Activated CD4-positive, alpha-beta T cell treated with anti-CD3 and anti-CD28 coated beads for 36 hours (primary cell): Measurements from ENCODE around the gene INTS6. TPM values are rescaled to one million over a fixed set of nuclear protein-coding genes. Genes with fewer than 3 reads are reported as not detected.

Experiments used
- ATAC-seq: fragments of 200-7000 bp; cut with Tn5 transposase; one replicate; pipeline ENCODE4 v1.10.0; 2021; ENCODE audit warnings: mild to moderate bottlenecking, moderate library complexity
- CTCF ChIA-PET: fragments of 350-600 bp; sonication (Branson Sonifier 250); formaldehyde crosslinking; loops from one replicate; lab custom pipeline; 2021; ENCODE audit warnings: antibody characterized with exemption; lab: Charles Lee
- POLR2A ChIA-PET: fragments of 350-600 bp; sonication (Branson Sonifier 250); formaldehyde crosslinking; loops from one replicate; lab custom pipeline; 2021; ENCODE audit warnings: antibody characterized with exemption, inconsistent platforms; lab: Charles Lee
- DNase-seq: peaks from one replicate; pipeline ENCODE4 v3.0.0-alpha.2; 2020
- H3K27ac Mint-ChIP-seq: one replicate; pipeline ENCODE4 v1.8.0; 2021; ENCODE audit warnings: mixed read lengths
- H3K27me3 Mint-ChIP-seq: one replicate; pipeline ENCODE4 v1.8.0; 2021; ENCODE audit warnings: mixed read lengths
- H3K36me3 Mint-ChIP-seq: one replicate; pipeline ENCODE4 v1.8.0; 2021; ENCODE audit warnings: low read depth, mixed read lengths
- H3K4me1 Mint-ChIP-seq: one replicate; pipeline ENCODE4 v1.8.0; 2021; ENCODE audit warnings: mixed read lengths
- H3K4me3 Mint-ChIP-seq: one replicate; pipeline ENCODE4 v1.8.0; 2021; ENCODE audit warnings: mild to moderate bottlenecking, moderate library complexity, mixed read lengths
- H3K9me3 Mint-ChIP-seq: one replicate; pipeline ENCODE4 v1.8.0; 2021; ENCODE audit warnings: low read depth, mixed read lengths
- intact Hi-C, 2 experiments: fragments of 100-400 bp; cut with DNase I in 1 of 2; cut with micrococcal nuclease in 1 of 2; formaldehyde crosslinking; loops; one replicate each; pipeline versions ENCODE4 v1.14.2 to v1.15.1; 2022 to 2024; cut with DNase I, micrococcal nuclease
- total RNA-seq, 2 experiments: library from RNA; stranded (reverse); gene quantifications; one replicate each; pipeline ENCODE4 v1.2.3, GENCODE V29; 2021

Gene INTS6
- total RNA-seq, 2 experiments from 2014 or later = 47.9 to 50.3 TPM

DNA sequence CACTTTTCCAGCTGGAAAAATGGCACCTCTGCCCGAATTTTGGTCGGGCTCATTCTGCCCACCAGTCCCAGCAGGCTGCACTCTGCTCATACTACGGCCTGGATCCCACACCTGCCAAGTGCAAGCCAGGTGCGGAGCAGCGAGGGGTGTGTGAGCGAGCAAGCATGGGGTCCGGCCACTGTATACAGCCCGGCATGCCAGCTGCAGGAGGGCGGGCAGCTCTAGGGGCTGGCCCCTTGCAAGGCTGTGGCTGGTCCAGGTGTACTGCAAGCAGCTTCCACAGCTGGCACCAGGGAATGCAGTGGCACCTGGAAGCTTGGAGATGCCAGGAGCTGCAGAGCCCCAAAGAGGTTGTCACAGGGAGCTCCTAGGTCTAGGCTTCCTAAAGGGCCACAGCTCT is 2.7 kb upstream of the INTS6 start:
- Mint-ChIP-seq H3K9me3 (peaks cover 2% of the 10 kb centered on the region), H3K36me3 (peaks cover 43% of the 10 kb centered on the region), H3K4me3 (no peak overlapping the region), H3K4me1 (peaks cover 19% of the 10 kb centered on the region), H3K27me3 (no peaks in the 10 kb centered on the region), H3K27ac (no peak overlapping the region)
- intact Hi-C loops = loop anchor here in 1 of 2 experiments (10.0 kb wide), 1 partner anchor 309 kb away; no protein-coding TSS in a partner anchor
- ATAC-seq = no peak
- DNase-seq = no peak
- ChIA-PET CTCF (interaction anchor here (0.7 to 1.9 kb wide), 2 partner anchors 35 to 342 kb away, joined by 3 to 15 read pairs; no protein-coding TSS in a partner anchor), POLR2A (interaction anchor here (3.2 to 3.9 kb wide), 2 partner anchors 130 to 309 kb away, joined by 15 to 46 read pairs; no protein-coding TSS in a partner anchor)

GRCh38 chr13:51453959-51454703 is 1.3 kb upstream of the INTS6 start:
- ATAC-seq (no peak), DNase-seq (peak; percentile 64)
- H3K9me3 Mint-ChIP-seq = peaks cover 2% of the 10 kb centered on the region
- H3K27me3 Mint-ChIP-seq = no peaks in the 10 kb centered on the region
- peaks cover 30% of the 10 kb centered on the region for H3K4me1 Mint-ChIP-seq
- intact Hi-C loops = loop anchor here (1.0 to 10.0 kb wide), 16 partner anchors 48 to 1762 kb away; partner anchors contain the start of genes WDFY2 (in 2 of the 2), ALG11 (in 1 of the 2), CKAP2 (in 1 of the 2) and EBPL (in 1 of the 2)
- H3K4me3 Mint-ChIP-seq = peak overlapping the region; percentile 84
- POLR2A ChIA-PET = interaction anchor here (0.6 to 3.9 kb wide), 14 partner anchors 9 to 371 kb away, joined by 3 to 46 read pairs (median 4); no protein-coding TSS in a partner anchor
- CTCF ChIA-PET = interaction anchor here (0.5 to 1.9 kb wide), 19 partner anchors 10 to 996 kb away, joined by 3 to 15 read pairs (median 3); partner anchors contain the start of gene VPS36
- H3K27ac Mint-ChIP-seq = peak overlapping the region; percentile 97
- peaks cover 53% of the 10 kb centered on the region for H3K36me3 Mint-ChIP-seq

GRCh38 chr13:51453207-51453958 is 547 bp upstream of the INTS6 start:
- ChIA-PET CTCF (interaction anchor here (0.5 to 1.9 kb wide), 17 partner anchors 10 to 997 kb away, joined by 3 to 15 read pairs (median 3); partner anchors contain the start of gene VPS36), POLR2A (interaction anchor here (0.5 to 3.9 kb wide), 29 partner anchors 10 to 516 kb away, joined by 3 to 46 read pairs (median 4); no protein-coding TSS in a partner anchor)
- Mint-ChIP-seq H3K9me3 (peaks cover 2% of the 10 kb centered on the region), H3K4me1 (peaks cover 33% of the 10 kb centered on the region), H3K27ac (peak overlapping the region; percentile 97), H3K36me3 (peaks cover 53% of the 10 kb centered on the region), H3K27me3 (no peaks in the 10 kb centered on the region), H3K4me3 (peak overlapping the region; percentile 84)
- ATAC-seq = peak; percentile 43
- DNase-seq = peak; percentile 88
- intact Hi-C loops = loop anchor here (1.0 to 10.0 kb wide), 15 partner anchors 131 to 1761 kb away; partner anchors contain the start of genes WDFY2 (in 2 of the 2), ALG11 (in 1 of the 2), CKAP2 (in 1 of the 2) and EBPL (in 1 of the 2)

DNA sequence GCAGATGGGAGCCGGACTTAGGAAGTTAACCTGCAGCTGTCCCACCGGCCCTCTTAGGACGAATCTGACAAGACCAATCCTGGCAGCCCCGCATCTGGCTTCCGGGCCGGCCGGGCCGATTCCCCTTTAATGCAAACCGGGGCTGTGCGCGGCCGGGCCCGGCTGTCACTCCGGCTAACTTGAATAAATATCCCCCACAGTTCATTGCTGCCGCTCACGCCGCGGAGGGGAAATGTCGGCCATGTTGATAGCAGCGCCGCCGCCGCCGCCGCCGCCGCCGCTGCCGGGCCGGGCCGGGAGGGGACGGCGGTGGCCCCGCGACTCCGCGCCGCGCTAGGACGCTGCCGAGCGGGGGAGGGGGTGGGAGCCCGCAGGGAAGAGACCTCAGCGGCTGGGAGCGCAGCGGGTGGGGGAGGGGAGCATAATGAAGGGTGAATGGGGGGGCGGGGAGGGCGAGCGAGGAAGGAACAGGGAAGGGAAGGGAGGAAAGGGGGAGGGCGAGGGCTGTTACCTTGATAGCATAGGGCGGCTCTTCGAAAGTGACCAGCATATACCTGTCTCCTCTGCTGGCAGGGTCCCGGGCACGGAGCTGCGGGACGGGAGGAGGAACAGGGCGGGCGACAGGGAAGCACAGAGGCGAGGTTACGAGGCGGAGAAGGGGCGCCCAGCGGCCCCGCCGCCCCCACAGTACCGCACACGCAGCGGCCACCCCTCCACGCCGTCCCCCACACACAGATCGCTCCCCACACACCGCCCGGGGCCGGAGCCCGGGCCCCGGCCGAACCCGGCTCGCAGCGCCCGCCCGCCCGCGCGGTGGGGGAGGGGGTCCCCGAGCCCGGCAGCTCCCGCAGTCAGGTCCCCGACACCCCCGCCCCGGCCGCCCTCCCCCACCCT is 1.1 kb downstream of the INTS6 start:
- DNase-seq (peak; percentile 87), ATAC-seq (peak; percentile 16)
- Mint-ChIP-seq H3K4me1 (peaks cover 34% of the 10 kb centered on the region), H3K27ac (peak overlapping the region; percentile 97), H3K27me3 (no peaks in the 10 kb centered on the region), H3K36me3 (peaks cover 52% of the 10 kb centered on the region), H3K9me3 (peaks cover 2% of the 10 kb centered on the region), H3K4me3 (peak overlapping the region; percentile 84)
- intact Hi-C loops = loop anchor here (2.0 to 10.0 kb wide), 12 partner anchors 17 to 1759 kb away; partner anchors contain the start of genes ALG11 (in 1 of the 2), EBPL (in 1 of the 2), KPNA3 (in 1 of the 2) and NEK5 (in 1 of the 2)
- POLR2A ChIA-PET = interaction anchor here (0.7 to 3.9 kb wide), 5 partner anchors 17 to 370 kb away, joined by 3 to 46 read pairs (median 4); no protein-coding TSS in a partner anchor
- CTCF ChIA-PET = interaction anchor here (1.4 kb wide), 1 partner anchor 345 kb away, joined by 5 read pairs; no protein-coding TSS in a partner anchor

GRCh38 chr13:51451134-51451466 is 1.7 kb downstream of the INTS6 start:
- DNase-seq (no peak), ATAC-seq (no peak)
- Mint-ChIP-seq H3K9me3 (peaks cover 2% of the 10 kb centered on the region), H3K27me3 (no peaks in the 10 kb centered on the region), H3K4me3 (peak overlapping the region; percentile 84), H3K27ac (peak overlapping the region; percentile 97), H3K4me1 (peaks cover 35% of the 10 kb centered on the region), H3K36me3 (peaks cover 54% of the 10 kb centered on the region)
- intact Hi-C loops = loop anchor here (2.0 to 10.0 kb wide), 9 partner anchors 16 to 1759 kb away; partner anchors contain the start of genes EBPL (in 1 of the 2) and NEK5 (in 1 of the 2)
- ChIA-PET POLR2A (interaction anchor here (0.6 to 1.0 kb wide), 6 partner anchors 16 to 489 kb away, joined by 3 to 7 read pairs (median 4); no protein-coding TSS in a partner anchor), CTCF (interaction anchor here (1.4 kb wide), 1 partner anchor 346 kb away, joined by 5 read pairs; no protein-coding TSS in a partner anchor)

DNA sequence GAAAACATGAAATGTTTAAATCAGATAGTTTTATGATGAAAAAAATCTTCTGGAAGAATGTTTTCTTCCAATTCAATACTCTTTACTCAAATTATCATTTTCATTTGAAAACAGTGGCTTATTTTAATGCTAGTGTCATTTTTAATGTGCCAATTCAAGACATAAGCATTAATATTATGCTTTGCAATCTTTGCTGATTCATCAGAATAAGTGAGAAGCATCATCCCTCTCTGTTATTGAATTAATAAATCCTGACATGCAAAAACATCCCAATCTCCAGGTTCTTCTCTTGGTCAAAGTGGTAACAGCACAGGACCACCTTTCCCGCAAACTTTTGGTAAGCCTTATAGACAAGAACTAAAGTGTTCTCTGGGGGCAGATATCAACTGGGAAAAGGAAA is 3.8 kb downstream of the INTS6 start:
- DNase-seq = no peak
- Mint-ChIP-seq H3K9me3 (no peaks in the 10 kb centered on the region), H3K4me1 (peaks cover 22% of the 10 kb centered on the region), H3K36me3 (peaks cover 39% of the 10 kb centered on the region), H3K27me3 (no peaks in the 10 kb centered on the region), H3K27ac (peak overlapping the region; percentile 77), H3K4me3 (no peak overlapping the region)
- intact Hi-C loops = loop anchor here in 1 of 2 experiments (1.0 kb wide), 1 partner anchor 12 kb away; no protein-coding TSS in a partner anchor
- ChIA-PET CTCF (interaction anchor here (1.4 kb wide), 1 partner anchor 366 kb away, joined by 4 read pairs; no protein-coding TSS in a partner anchor), POLR2A (no interaction called here)
- no peak for ATAC-seq

DNA sequence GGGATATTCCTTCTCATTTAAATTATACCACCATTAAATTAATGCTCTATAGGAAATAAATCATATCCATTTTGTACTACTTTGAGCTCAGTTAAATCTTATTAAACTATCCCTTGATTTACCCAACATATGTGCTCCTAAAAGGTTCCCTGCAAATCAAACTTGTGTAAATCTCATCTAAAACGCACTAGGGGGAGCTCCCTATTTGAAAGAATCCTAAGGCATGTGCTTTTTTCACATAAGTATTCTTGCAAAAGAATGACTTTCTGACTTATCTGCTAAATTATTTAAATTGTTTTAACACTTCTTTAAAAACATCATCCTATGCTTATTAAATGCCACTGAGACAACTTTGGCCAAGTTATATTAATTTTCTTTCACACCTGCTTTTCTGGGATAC is 7.9 kb downstream of the INTS6 start:
- CTCF ChIA-PET = interaction anchor here (0.7 to 2.3 kb wide), 5 partner anchors 10 to 387 kb away, joined by 3 to 10 read pairs (median 5); no protein-coding TSS in a partner anchor
- POLR2A ChIA-PET = no interaction called here
- no peak for ATAC-seq

DNA sequence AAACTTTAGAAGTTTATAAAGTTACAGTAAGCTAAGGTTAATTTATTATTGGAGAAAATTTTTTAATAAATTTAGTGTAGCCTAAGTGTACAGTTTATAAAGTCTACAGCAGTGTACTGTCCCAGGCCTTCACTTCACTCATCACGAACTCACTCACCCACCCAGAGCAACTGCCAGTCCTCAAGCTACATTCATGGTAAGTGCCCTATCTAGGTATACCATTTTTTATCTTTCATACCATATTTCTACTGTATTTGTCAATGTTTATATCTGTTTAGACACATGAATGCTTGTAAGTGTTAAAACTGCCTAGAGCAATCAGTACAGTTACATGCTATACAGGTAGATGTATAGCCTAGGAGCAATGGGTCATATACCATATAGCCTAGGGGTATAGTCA is 12.5 kb downstream of the INTS6 start:
- no peak overlapping the region for H3K4me3 Mint-ChIP-seq
- ChIA-PET CTCF (interaction anchor here (0.7 to 2.3 kb wide), 7 partner anchors 10 to 375 kb away, joined by 3 to 7 read pairs (median 3); no protein-coding TSS in a partner anchor), POLR2A (interaction anchor here (0.7 kb wide), 1 partner anchor 363 kb away, joined by 8 read pairs; no protein-coding TSS in a partner anchor)
- intact Hi-C loops = no loop called here
- H3K9me3 Mint-ChIP-seq = no peaks in the 10 kb centered on the region
- no peaks in the 10 kb centered on the region for H3K27me3 Mint-ChIP-seq
- H3K36me3 Mint-ChIP-seq = peaks cover 6% of the 10 kb centered on the region
- no peak for DNase-seq
- peaks cover 5% of the 10 kb centered on the region for H3K4me1 Mint-ChIP-seq
- H3K27ac Mint-ChIP-seq = no peak overlapping the region
- no peak for ATAC-seq

More for the DNA sequence above, 7.9 kb downstream of the INTS6 start:
- H3K27me3 Mint-ChIP-seq = no peaks in the 10 kb centered on the region
- H3K4me3 Mint-ChIP-seq = no peak overlapping the region
- H3K36me3 Mint-ChIP-seq = peaks cover 25% of the 10 kb centered on the region
- no peak for DNase-seq
- peaks cover 17% of the 10 kb centered on the region for H3K4me1 Mint-ChIP-seq
- H3K27ac Mint-ChIP-seq = no peak overlapping the region
- H3K9me3 Mint-ChIP-seq = no peaks in the 10 kb centered on the region
- intact Hi-C loops = loop anchor here in 1 of 2 experiments (2.0 kb wide), 1 partner anchor 352 kb away; no protein-coding TSS in a partner anchor

GRCh38 chr13:51437550-51438127 is 15.2 kb downstream of the INTS6 start:
- CTCF ChIA-PET = interaction anchor here (0.7 kb wide), 1 partner anchor 17 kb away, joined by 3 read pairs; no protein-coding TSS in a partner anchor
- H3K4me1 Mint-ChIP-seq = peaks cover 5% of the 10 kb centered on the region
- no peaks in the 10 kb centered on the region for H3K9me3 Mint-ChIP-seq
- POLR2A ChIA-PET = no interaction called here
- DNase-seq (no peak), ATAC-seq (no peak)
- H3K27me3 Mint-ChIP-seq = no peaks in the 10 kb centered on the region
- H3K36me3 Mint-ChIP-seq = peaks cover 8% of the 10 kb centered on the region
- intact Hi-C loops = loop anchor here in 1 of 2 experiments (1.0 kb wide), 1 partner anchor 12 kb away; no protein-coding TSS in a partner anchor
- no peak overlapping the region for H3K4me3 Mint-ChIP-seq
- H3K27ac Mint-ChIP-seq = no peak overlapping the region
